Upper lobe of left lung (tissue), 6 donors: ENCODE measurements around the gene AGRN. TPM values are rescaled to one million over a fixed set of nuclear protein-coding genes. Genes with fewer than 3 reads are reported as not detected.
A peak's percentile ranks its signal among the peaks of the same experiment; 100 is the strongest.
"Not testable (repeated sequence)": the region's sequence is repeated elsewhere in the genome, so short reads cannot be mapped to it uniquely, and the experiment has no call there.

Experiments used
- ATAC-seq, 2 donors: fragments of 200-7000 bp; cut with Tn5 transposase; one replicate each; pipeline ENCODE4 v1.9.1; 2022; ENCODE audit warnings: mild to moderate bottlenecking in 2 of 2, moderate library complexity in 2 of 2; ENCODE audit not compliant: low FRiP score in 2 of 2
- DNase-seq, 2 donors: peaks; one replicate each; pipeline ENCODE4 v3.0.0-alpha.2; 2019 to 2020
- H3K27ac ChIP-seq, 4 donors: fragments of 200-600 bp; sonication (generic); one replicate each; pipeline ENCODE4 v1.5.1; 2016 to 2019
- H3K27me3 ChIP-seq, 4 donors: fragments of 200-600 bp; sonication (generic); one replicate each; pipeline ENCODE4 v1.5.1; 2017 to 2019
- H3K36me3 ChIP-seq, 4 donors: fragments of 200-600 bp; sonication (generic); one replicate each; pipeline ENCODE4 v1.5.1; 2016 to 2019
- H3K4me1 ChIP-seq, 4 donors: fragments of 200-600 bp; sonication (generic); one replicate each; pipeline ENCODE4 v1.5.1; 2018 to 2019
- H3K4me3 ChIP-seq, 4 donors: fragments of 200-600 bp; sonication (generic); one replicate each; pipeline ENCODE4 v1.5.1; 2017 to 2019; ENCODE audit warnings: mild to moderate bottlenecking in 2 of 4, moderate library complexity in 1 of 4
- H3K9me3 ChIP-seq, 4 donors: fragments of 200-600 bp; sonication (generic); one replicate each; pipeline ENCODE4 v1.5.1; 2018 to 2019
- CTCF ChIP-seq, 6 experiments: fragments of 450-650 bp in 4 of 6; fragments of 200-600 bp in 2 of 6; sonication (generic) in 2 of 6; IDR thresholded peaks; one replicate each; pipeline ENCODE4 v1.5.1; 2016 to 2019; ENCODE audit warnings: antibody characterized with exemption in 6 of 6
- EP300 ChIP-seq, 4 donors: sonication (generic); formaldehyde crosslinking; IDR thresholded peaks; one replicate each; pipeline ENCODE4 v1.5.1; 2017; ENCODE audit warnings: antibody characterized with exemption in 4 of 4, control low read depth in 2 of 4
- POLR2A ChIP-seq, 4 donors: fragments of 450-650 bp; IDR thresholded peaks; one replicate each; pipeline ENCODE4 v1.5.1; 2016 to 2017; ENCODE audit warnings: antibody characterized with exemption in 4 of 4, mild to moderate bottlenecking in 2 of 4
- POLR2AphosphoS5 ChIP-seq, 2 donors: sonication (generic); formaldehyde crosslinking; IDR thresholded peaks; one replicate each; pipeline ENCODE4 v1.5.1; 2017; ENCODE audit warnings: antibody characterized with exemption in 2 of 2
- WGBS, 2 donors: methylation state at CpG; one replicate each; pipeline ENCODE4 v1.1.5; 2017 to 2018; 5-methylcytosine and 5-hydroxymethylcytosine counted together
- total RNA-seq, 6 donors: library from RNA; depleted of rRNA in 4 of 6; stranded (reverse); fragments of >200 nt in 4 of 6; gene quantifications; one replicate each; pipeline versions ENCODE4 v1.1.0 to v1.2.1, GENCODE V29; 2016 to 2021
- donor health status: DM: no; HTN: no; CAD: no; lungs with moderate emphysema.
- donor health status: DM: no; HTN: yes; CAD: no; lungs with severe emphysema.

Gene AGRN
- total RNA-seq, 6 donors from 2014 or later: 91.0 to 316 (median 157) TPM

- H3K4me1 ChIP-seq: peaks cover 16 to 26% (median 24%) of the 10 kb centered on the region in 4 donors
- 54 to 57% methylated on average over 21 to 41 of the region's 41 CpGs for WGBS, 2 donors
- H3K27ac ChIP-seq: peak overlapping the region; percentile 86 to 97 (median 89)
- TF ChIP-seq EP300 (IDR thresholded peaks at IDR 0.05) (no peak), CTCF (IDR thresholded peaks at IDR 0.05) (no peak), POLR2A (IDR thresholded peaks at IDR 0.05) (no peak), POLR2AphosphoS5 (IDR thresholded peaks at IDR 0.05) (no peak)
- H3K27me3 ChIP-seq: no peaks in the 10 kb centered on the region
- DNase-seq (peak in 1 of 2 donors; percentile 78), ATAC-seq (peak in 1 of 2 donors; percentile 7)
- H3K4me3 ChIP-seq: peak overlapping the region; percentile 37 to 75 (median 60)
- H3K9me3 ChIP-seq: no peaks in the 10 kb centered on the region
- no peaks in the 10 kb centered on the region for H3K36me3 ChIP-seq
Observed at GRCh38 chr1:1013922-1014648, 5.8 kb upstream of the AGRN start.

- H3K27ac ChIP-seq: peak overlapping the region; percentile 43 to 97 (median 88)
- no peaks in the 10 kb centered on the region for H3K36me3 ChIP-seq
- peaks cover 0 to under 1% (median 0%) of the 10 kb centered on the region in 4 donors for H3K27me3 ChIP-seq
- H3K9me3 ChIP-seq: no peaks in the 10 kb centered on the region
- TF ChIP-seq CTCF (IDR thresholded peaks at IDR 0.05) (peak in 2 of 6 experiments; percentile 37 to 47), POLR2AphosphoS5 (IDR thresholded peaks at IDR 0.05) (no peak)
- DNase-seq (peak in 1 of 2 donors; percentile 75), ATAC-seq (no peak)
- peak overlapping the region in 3 of 4 donors; percentile 54 to 75 (median 65) for H3K4me3 ChIP-seq
- WGBS, 2 donors: 77 to 84% methylated on average over 9 to 20 of the region's 20 CpGs
- H3K4me1 ChIP-seq: peaks cover 17 to 28% (median 25%) of the 10 kb centered on the region in 4 donors
Observed at GRCh38 chr1:1014799-1015681, 4.9 kb upstream of the AGRN start.

GRCh38 chr1:1017397-1018320 is 2.3 kb upstream of the AGRN start:
- not testable (repeated sequence) for H3K4me3 ChIP-seq, H3K27ac ChIP-seq, DNase-seq, H3K9me3 ChIP-seq, H3K36me3 ChIP-seq, ATAC-seq
- Histone ChIP-seq H3K4me1 (peaks cover 33 to 52% (median 41%) of the 10 kb centered on the region in 4 donors), H3K27me3 (peaks cover 0 to 14% (median 0%) of the 10 kb centered on the region in 4 donors)
- 83 to 84% methylated on average over 13 to 17 of the region's 17 CpGs for WGBS, 2 donors

- not testable (repeated sequence) for H3K9me3 ChIP-seq, ATAC-seq, H3K4me3 ChIP-seq, H3K27ac ChIP-seq, H3K36me3 ChIP-seq
- Histone ChIP-seq H3K4me1 (peaks cover 33 to 55% (median 41%) of the 10 kb centered on the region in 4 donors), H3K27me3 (peaks cover 0 to 14% (median 0%) of the 10 kb centered on the region in 4 donors)
- WGBS, 2 donors: 95 to 100% methylated on average over 1 to 16 of the region's 26 CpGs
- peak in 1 of 2 donors; percentile 86 for DNase-seq
Observed at GRCh38 chr1:1018321-1018685, 1.6 kb upstream of the AGRN start.

GRCh38 chr1:1019122-1019999 is 559 bp upstream of the AGRN start:
- peaks cover 32 to 56% (median 41%) of the 10 kb centered on the region in 4 donors for H3K4me1 ChIP-seq
- H3K9me3 ChIP-seq: no peaks in the 10 kb centered on the region

More at GRCh38 chr1:1019122-1019999, 559 bp upstream of the AGRN start:
- TF ChIP-seq POLR2A (IDR thresholded peaks at IDR 0.05) (no peak), CTCF (IDR thresholded peaks at IDR 0.05) (peak; percentile 33 to 86 (median 68))
- Histone ChIP-seq H3K36me3 (no peaks in the 10 kb centered on the region), H3K27me3 (peaks cover 0 to 14% (median 0%) of the 10 kb centered on the region in 4 donors), H3K4me3 (peak overlapping the region; percentile 77 to 94 (median 88)), H3K27ac (peak overlapping the region; percentile 85 to 97 (median 91))
- ATAC-seq (peak; percentile 81 to 96), DNase-seq (peak; percentile 80 to 96)
- WGBS, 2 donors: 9 to 22% methylated on average over 5 to 15 of the region's 91 CpGs
